GM23338 (cell line): ENCODE data around the gene CATSPERZ. TPM values are rescaled to one million over a fixed set of nuclear protein-coding genes. Genes with fewer than 3 reads are reported as not detected.

Experiments
- microRNA-seq: library from miRNA; unstranded; fragments of <30 nt; microRNA quantifications from one replicate; pipeline ENCODE4, GENCODE V29; 2017
- polyA plus RNA-seq: library from polyadenylated mRNA; unstranded; fragments of >200 nt; fragmentation: Nextera tagmentation; extraction: Ambion mirVana; gene quantifications from 2 replicates; pipeline ENCODE4 v1.2.1, GENCODE V29; 2016
- small RNA-seq: library from RNA; depleted of rRNA; stranded (forward); fragments of <200 nt; gene quantifications from one replicate; pipeline ENCODE3, GENCODE V24; 2014; ENCODE audit warnings: low replicate concordance
- total RNA-seq: library from RNA; depleted of rRNA; stranded (reverse); fragments of >200 nt; shearing (Covaris generic); gene quantifications from 2 replicates; pipeline ENCODE4 v1.2.3, GENCODE V29; 2014; rRNA removed

Gene CATSPERZ
- total and polyA plus RNA-seq, 2 experiments from 2014 or later = 0.99 TPM; not detected in 1

Small RNA genes lying within 50 kb of the gene (microRNA-seq; reads per million reads assigned to microRNA genes)
- gene MIR7155 = not detected

Small RNA genes lying within 50 kb of the gene (small RNA-seq; reads per million reads assigned to genes)
- not detected for gene MIR7155
- not detected for gene RF00019

Other genes starting within 250 kb of the CATSPERZ start
- gene MACROD1, start 134.2 kb upstream of the CATSPERZ start, total RNA-seq = 22.2 and 33.0 TPM in 2 replicates
- gene MACROD1, start 134.2 kb upstream of the CATSPERZ start, polyA plus RNA-seq = 51.3 and 51.6 TPM in 2 replicates
- 346 and 351 TPM in 2 replicates for gene STIP1, start 114.2 kb upstream of the CATSPERZ start, total RNA-seq
- 194 and 213 TPM in 2 replicates for gene STIP1, start 114.2 kb upstream of the CATSPERZ start, polyA plus RNA-seq
- 0.43 and 1.5 TPM in 2 replicates for gene FERMT3, start 93.6 kb upstream of the CATSPERZ start, total RNA-seq
- gene FERMT3, start 93.6 kb upstream of the CATSPERZ start, polyA plus RNA-seq = 1.1 and 1.6 TPM in 2 replicates
- 36.9 and 40.6 TPM in 2 replicates for gene TRPT1, start 74.2 kb upstream of the CATSPERZ start, total RNA-seq
- 52.2 and 55.7 TPM in 2 replicates for gene TRPT1, start 74.2 kb upstream of the CATSPERZ start, polyA plus RNA-seq
- 35.1 and 67.0 TPM in 2 replicates for gene NUDT22, start 74.1 kb upstream of the CATSPERZ start, total RNA-seq
- gene NUDT22, start 74.1 kb upstream of the CATSPERZ start, polyA plus RNA-seq = 31.1 and 33.9 TPM in 2 replicates
- gene DNAJC4, start 69.8 kb upstream of the CATSPERZ start, total RNA-seq = 7.7 and 10.5 TPM in 2 replicates
- 31.0 and 34.4 TPM in 2 replicates for gene DNAJC4, start 69.8 kb upstream of the CATSPERZ start, polyA plus RNA-seq
- 24.2 and 25.8 TPM in 2 replicates for gene VEGFB, start 65.8 kb upstream of the CATSPERZ start, total RNA-seq
- gene VEGFB, start 65.8 kb upstream of the CATSPERZ start, polyA plus RNA-seq = 20.8 and 24.6 TPM in 2 replicates
- gene FKBP2, start 59.3 kb upstream of the CATSPERZ start, total RNA-seq = 31.4 and 35.0 TPM in 2 replicates
- 201 and 221 TPM in 2 replicates for gene FKBP2, start 59.3 kb upstream of the CATSPERZ start, polyA plus RNA-seq
- 283 and 315 TPM in 2 replicates for gene PPP1R14B, start 53.4 kb upstream of the CATSPERZ start, total RNA-seq
- gene PPP1R14B, start 53.4 kb upstream of the CATSPERZ start, polyA plus RNA-seq = 250 and 418 TPM in 2 replicates
- 89.8 and 103 TPM in 2 replicates for gene PLCB3, start 48.8 kb upstream of the CATSPERZ start, total RNA-seq
- gene PLCB3, start 48.8 kb upstream of the CATSPERZ start, polyA plus RNA-seq = 28.1 and 30.9 TPM in 2 replicates
- gene BAD, start 15.7 kb upstream of the CATSPERZ start, total RNA-seq = 45.8 and 46.4 TPM in 2 replicates
- 45.5 and 46.3 TPM in 2 replicates for gene BAD, start 15.7 kb upstream of the CATSPERZ start, polyA plus RNA-seq
- gene GPR137, start 14.5 kb upstream of the CATSPERZ start, total RNA-seq = 32.5 and 35.6 TPM in 2 replicates
- gene GPR137, start 14.5 kb upstream of the CATSPERZ start, polyA plus RNA-seq = 16.3 and 17.7 TPM in 2 replicates
- 1.0 TPM in 1 of 2 replicates, not detected in the other for gene KCNK4, start 9.1 kb upstream of the CATSPERZ start, total RNA-seq
- not detected in 2 replicates for gene KCNK4, start 9.1 kb upstream of the CATSPERZ start, polyA plus RNA-seq
- gene ESRRA, start 5.2 kb downstream of the CATSPERZ start, total RNA-seq = 50.1 and 55.1 TPM in 2 replicates
- 13.7 and 15.7 TPM in 2 replicates for gene ESRRA, start 5.2 kb downstream of the CATSPERZ start, polyA plus RNA-seq
- 298 and 349 TPM in 2 replicates for gene TRMT112, start 17.2 kb downstream of the CATSPERZ start, total RNA-seq
- 927 and 1,003 TPM in 2 replicates for gene TRMT112, start 17.2 kb downstream of the CATSPERZ start, polyA plus RNA-seq
- gene PRDX5, start 17.8 kb downstream of the CATSPERZ start, total RNA-seq = 202 and 212 TPM in 2 replicates
- gene PRDX5, start 17.8 kb downstream of the CATSPERZ start, polyA plus RNA-seq = 300 and 312 TPM in 2 replicates
- 12.1 and 12.3 TPM in 2 replicates for gene CCDC88B, start 39.8 kb downstream of the CATSPERZ start, total RNA-seq
- gene CCDC88B, start 39.8 kb downstream of the CATSPERZ start, polyA plus RNA-seq = 5.9 and 6.8 TPM in 2 replicates
- gene RPS6KA4, start 58.8 kb downstream of the CATSPERZ start, total RNA-seq = 18.6 and 19.9 TPM in 2 replicates
- 3.5 and 4.1 TPM in 2 replicates for gene RPS6KA4, start 58.8 kb downstream of the CATSPERZ start, polyA plus RNA-seq